HCT116 (cell line): Measurements from ENCODE around the gene RASGEF1C. TPM values are rescaled to one million over a fixed set of nuclear protein-coding genes. Genes with fewer than 3 reads are reported as not detected.

Experiments used
- ATAC-seq: fragments of 200-7000 bp; cut with Tn5 transposase; 2 replicates; pipeline ENCODE4 v1.9.1; 2020; ENCODE audit warnings: mild to moderate bottlenecking, moderate library complexity
- BruUV-seq: library from RNA; stranded (reverse); fragments of 400-500 nt; replicated peaks from 2 replicates; lab custom pipeline; 2021; lab: Mats Ljungman, UMichigan
- CTCF ChIA-PET: fragments of 300-600 bp; sonication (Branson Sonifier 250); formaldehyde crosslinking; loops from one replicate; lab custom pipeline; 2021; ENCODE audit warnings: antibody characterized with exemption; lab: Charles Lee
- POLR2A ChIA-PET: fragments of 300-600, 350-600 bp; sonication (Branson Sonifier 250); formaldehyde crosslinking; loops from one replicate; lab custom pipeline; 2021; ENCODE audit warnings: antibody characterized with exemption; lab: Charles Lee
- RAD21 ChIA-PET, 2 experiments: fragments of 300-600 bp; sonication (Branson Sonifier 250); formaldehyde crosslinking; loops; one replicate each; lab custom pipeline; 2023; ENCODE audit warnings: low total read pairs in 2 of 2; ENCODE audit not compliant: uncharacterized antibody in 2 of 2, unreplicated experiment in 2 of 2, low non-redundant PET in 1 of 2; lab: Charles Lee
- DNase-seq: peaks from one replicate; pipeline ENCODE4 v3.0.0-alpha.2; 2010; ENCODE audit warnings: low read depth, low spot score
- H2AFZ ChIP-seq: fragments of 200-600 bp; shearing (Covaris generic), sonication (generic); 2 replicates; pipeline ENCODE4 v1.6.1; 2017; ENCODE audit warnings: low read depth, mixed run types, mixed read lengths, antibody characterized with exemption, low read length; ENCODE audit not compliant: poor library complexity, severe bottlenecking
- H3K27ac ChIP-seq: 2 replicates; pipeline ENCODE4 v1.5.1; 2012; ENCODE audit warnings: low read depth, low read length
- H3K27me3 ChIP-seq: fragments of 200-600 bp; sonication (generic); 2 replicates; pipeline ENCODE4 v1.6.1; 2016; ENCODE audit warnings: mixed run types, low read length, mixed read lengths; ENCODE audit not compliant: insufficient read depth
- H3K36me3 ChIP-seq, 2 experiments: fragments of 200-500 bp in 1 of 2; fragments of 200-600 bp in 1 of 2; sonication (Bioruptor generic) in 1 of 2; sonication (generic) in 1 of 2; 2 replicates each; pipeline versions ENCODE4 v1.5.1 to v1.6.1; 2014 to 2016; ENCODE audit warnings: low read length in 2 of 2, inconsistent platforms in 1 of 2, mixed read lengths in 1 of 2, mixed run types in 1 of 2; ENCODE audit not compliant: insufficient read depth in 2 of 2, control insufficient read depth in 1 of 2
- H3K4me1 ChIP-seq, 2 experiments: fragments of 200-600 bp in 1 of 2; sonication (generic) in 1 of 2; 2 replicates each; pipeline versions ENCODE4 v1.5.1 to v1.6.1; 2012 to 2017; ENCODE audit warnings: low read length in 2 of 2, inconsistent platforms in 1 of 2, mild to moderate bottlenecking in 1 of 2, mixed read lengths in 1 of 2, mixed run types in 1 of 2, moderate library complexity in 1 of 2; ENCODE audit not compliant: insufficient read depth in 2 of 2, control insufficient read depth in 1 of 2
- H3K4me2 ChIP-seq: fragments of 200-600 bp; sonication (generic); 2 replicates; pipeline ENCODE4 v1.6.1; 2017; ENCODE audit warnings: mixed run types, low read length, mixed read lengths
- H3K4me3 ChIP-seq, 2 experiments: fragments of 200-600 bp in 1 of 2; sonication (generic) in 1 of 2; replicated peaks in 1 of 2; 2 replicates each; pipeline ENCODE4 v1.5.1; 2011 to 2016; ENCODE audit warnings: low read length in 2 of 2, control low read depth in 1 of 2, low read depth in 1 of 2, mild to moderate bottlenecking in 1 of 2, mixed read lengths in 1 of 2, mixed run types in 1 of 2
- H3K79me2 ChIP-seq: fragments of 200-600 bp; sonication (generic); 2 replicates; pipeline ENCODE4 v1.6.1; 2017; ENCODE audit warnings: mild to moderate bottlenecking, mixed run types, low read length, moderate library complexity, mixed read lengths; ENCODE audit not compliant: insufficient read depth
- H3K9ac ChIP-seq: fragments of 200-600 bp; sonication (generic); 2 replicates; pipeline ENCODE4 v1.6.1; 2016; ENCODE audit warnings: low read length, mixed read lengths
- H3K9me2 ChIP-seq: fragments of 200-600 bp; sonication (generic), shearing (Covaris generic); 2 replicates; pipeline ENCODE4 v1.6.1; 2017; ENCODE audit warnings: mixed run types, mild to moderate bottlenecking, moderate library complexity; ENCODE audit not compliant: insufficient read depth
- H3K9me3 ChIP-seq, 2 experiments: fragments of 200-500 bp in 1 of 2; fragments of 200-600 bp in 1 of 2; sonication (Bioruptor generic) in 1 of 2; sonication (generic) in 1 of 2; 2 replicates each; pipeline ENCODE4 v1.6.1; 2014 to 2017; ENCODE audit warnings: low read length in 2 of 2, mixed read lengths in 2 of 2, inconsistent platforms in 1 of 2, low read depth in 1 of 2, mild to moderate bottlenecking in 1 of 2, mixed run types in 1 of 2, moderate library complexity in 1 of 2; ENCODE audit not compliant: control insufficient read depth in 1 of 2, insufficient read depth in 1 of 2
- H4K20me1 ChIP-seq: fragments of 200-600 bp; sonication (generic), shearing (Covaris generic); 2 replicates; pipeline ENCODE4 v1.6.1; 2017; ENCODE audit warnings: mixed run types, mild to moderate bottlenecking, moderate library complexity; ENCODE audit not compliant: insufficient read depth
- CEBPB ChIP-seq: IDR thresholded peaks from 2 replicates; pipeline ENCODE4 v1.6.1; 2012; ENCODE audit warnings: low read depth
- EGR1 ChIP-seq: IDR thresholded peaks from 2 replicates; pipeline ENCODE4 v1.6.1; 2012; ENCODE audit warnings: low read depth
- ELF1 ChIP-seq: IDR thresholded peaks from 2 replicates; pipeline ENCODE4 v1.6.1; 2012; ENCODE audit warnings: low read depth, borderline replicate concordance
- EZH2phosphoT487 ChIP-seq: fragments of 200-600 bp; IDR thresholded peaks from 2 replicates; pipeline ENCODE4 v1.6.1; 2018; ENCODE audit warnings: antibody characterized with exemption, borderline replicate concordance
- FOSL1 ChIP-seq: IDR thresholded peaks from 2 replicates; pipeline ENCODE4 v1.6.1; 2012; ENCODE audit warnings: low read depth
- POLR2A ChIP-seq: IDR thresholded peaks from 2 replicates; pipeline ENCODE4 v1.7.0; 2011; ENCODE audit warnings: borderline replicate concordance; ENCODE audit not compliant: insufficient read depth, insufficient read length; ENCODE audit errors: extremely low read depth
- POLR2AphosphoS5 ChIP-seq: IDR thresholded peaks from 2 replicates; pipeline ENCODE4 v1.6.1; 2011; ENCODE audit warnings: mild to moderate bottlenecking, low read depth, low read length, moderate library complexity
- SIN3A ChIP-seq: IDR thresholded peaks from 2 replicates; pipeline ENCODE4 v1.6.1; 2012; ENCODE audit warnings: low read depth
- SP1 ChIP-seq: IDR thresholded peaks from 2 replicates; pipeline ENCODE4 v1.6.1; 2012; ENCODE audit warnings: low read depth
- SRF ChIP-seq: IDR thresholded peaks from 2 replicates; pipeline ENCODE4 v1.6.1; 2012; ENCODE audit warnings: low read depth
- YY1 ChIP-seq: IDR thresholded peaks from 2 replicates; pipeline ENCODE4 v1.6.1; 2011; ENCODE audit warnings: low read length, low read depth, moderate library complexity, mild to moderate bottlenecking; ENCODE audit not compliant: insufficient replicate concordance; ENCODE audit errors: extremely low read depth
- ZFX ChIP-seq: fragments of 450-650 bp; IDR thresholded peaks from 2 replicates; pipeline ENCODE4 v1.6.1; 2017
- ZNF274 ChIP-seq: fragments of 200-500 bp; sonication (Bioruptor generic); IDR thresholded peaks from 2 replicates; pipeline ENCODE4 v1.6.1; 2014; ENCODE audit warnings: mild to moderate bottlenecking, low read depth, low read length, inconsistent platforms
- intact Hi-C: fragments of 100-400 bp; cut with micrococcal nuclease; formaldehyde crosslinking; loops from 2 replicates; pipeline ENCODE4 v1.10.0; 2022
- total RNA-seq: library from RNA; stranded (reverse); gene quantifications from one replicate; pipeline ENCODE4 v1.2.1, GENCODE V29; 2021; ENCODE audit not compliant: unreplicated experiment
- TF ChIP-seq, protein P1 (sequence below): IDR thresholded peaks from 2 replicates; pipeline ENCODE4 v1.6.1; 2011; ENCODE audit warnings: mild to moderate bottlenecking, low read length, moderate library complexity; ENCODE audit not compliant: insufficient replicate concordance; ENCODE audit errors: extremely low read depth
- TF ChIP-seq, protein P2 (sequence below), 3 experiments: fragments of 200-600 bp in 1 of 3; sonication (generic) in 1 of 3; IDR thresholded peaks in 2 of 3; conservative IDR thresholded peaks in 1 of 3; 2 replicates each; pipeline ENCODE4 v1.5.1; 2012 to 2017; ENCODE audit warnings: low read depth in 2 of 3, low read length in 2 of 3, antibody characterized with exemption in 1 of 3, borderline replicate concordance in 1 of 3, control low read depth in 1 of 3, mild to moderate bottlenecking in 1 of 3, mixed read lengths in 1 of 3, mixed run types in 1 of 3, moderate library complexity in 1 of 3; ENCODE audit not compliant: insufficient read depth in 1 of 3
- TF ChIP-seq, protein P3 (sequence below): IDR thresholded peaks from 2 replicates; pipeline ENCODE4 v1.6.1; 2012

RASGEF1C gene
- total RNA-seq, 1 experiment from 2014 or later, result 1.2 TPM

DNA sequence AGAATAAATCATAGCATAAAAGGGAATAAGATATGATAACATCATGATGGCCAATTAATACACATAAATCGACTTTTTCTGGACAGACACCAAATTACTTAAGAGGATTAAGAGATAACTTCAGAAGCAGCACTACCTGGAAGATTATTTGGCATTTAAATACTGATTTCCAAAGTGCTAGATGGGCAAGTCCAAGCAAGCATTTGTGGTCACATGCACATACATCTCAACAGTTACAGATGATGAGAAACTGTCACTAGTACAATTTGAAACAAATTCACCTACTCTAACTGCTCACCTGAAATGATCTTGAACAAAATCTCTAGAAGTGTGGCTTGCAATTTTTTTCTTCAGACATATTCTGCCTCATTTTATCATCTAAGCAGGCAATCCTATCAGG is 26.8 kb upstream of the RASGEF1C start:
- ChIA-PET CTCF (interaction anchor here (0.8 kb wide), 1 partner anchor 93 kb away, joined by 3 read pairs; no protein-coding TSS in a partner anchor), RAD21 (no interaction called here), POLR2A (no interaction called here)
- no peak for ATAC-seq
- Histone ChIP-seq H3K79me2 (no peaks in the 10 kb centered on the region), H4K20me1 (no peaks in the 10 kb centered on the region), H3K4me2 (no peak overlapping the region), H3K27ac (no peak overlapping the region), H3K4me1 (no peaks in the 10 kb centered on the region; a peak in 1 of 4 replicates), H3K4me3 (no peak overlapping the region), H3K9me2 (no peaks in the 10 kb centered on the region), H3K36me3 (peaks cover 3 to 20% of the 10 kb centered on the region in 2 experiments; a peak in 3 of 4 replicates), H3K27me3 (no peaks in the 10 kb centered on the region), H3K9me3 (no peaks in the 10 kb centered on the region), H3K9ac (no peak overlapping the region), H2AFZ (no peak overlapping the region)
- DNase-seq, result no peak
- no TSS peak for BruUV-seq
- intact Hi-C loops, result no loop called here
- TF ChIP-seq EZH2phosphoT487 (no peak), ZNF274 (no peak), ELF1 (no peak), EGR1 (no peak), POLR2A (no peak), CEBPB (no peak), SRF (no peak), ZFX (no peak), FOSL1 (no peak), YY1 (no peak), POLR2AphosphoS5 (no peak), SIN3A (no peak), SP1 (no peak)
- TF ChIP-seq, protein P1, sequence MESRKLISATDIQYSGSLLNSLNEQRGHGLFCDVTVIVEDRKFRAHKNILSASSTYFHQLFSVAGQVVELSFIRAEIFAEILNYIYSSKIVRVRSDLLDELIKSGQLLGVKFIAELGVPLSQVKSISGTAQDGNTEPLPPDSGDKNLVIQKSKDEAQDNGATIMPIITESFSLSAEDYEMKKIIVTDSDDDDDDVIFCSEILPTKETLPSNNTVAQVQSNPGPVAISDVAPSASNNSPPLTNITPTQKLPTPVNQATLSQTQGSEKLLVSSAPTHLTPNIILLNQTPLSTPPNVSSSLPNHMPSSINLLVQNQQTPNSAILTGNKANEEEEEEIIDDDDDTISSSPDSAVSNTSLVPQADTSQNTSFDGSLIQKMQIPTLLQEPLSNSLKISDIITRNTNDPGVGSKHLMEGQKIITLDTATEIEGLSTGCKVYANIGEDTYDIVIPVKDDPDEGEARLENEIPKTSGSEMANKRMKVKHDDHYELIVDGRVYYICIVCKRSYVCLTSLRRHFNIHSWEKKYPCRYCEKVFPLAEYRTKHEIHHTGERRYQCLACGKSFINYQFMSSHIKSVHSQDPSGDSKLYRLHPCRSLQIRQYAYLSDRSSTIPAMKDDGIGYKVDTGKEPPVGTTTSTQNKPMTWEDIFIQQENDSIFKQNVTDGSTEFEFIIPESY, result no peak
- TF ChIP-seq, protein P2, sequence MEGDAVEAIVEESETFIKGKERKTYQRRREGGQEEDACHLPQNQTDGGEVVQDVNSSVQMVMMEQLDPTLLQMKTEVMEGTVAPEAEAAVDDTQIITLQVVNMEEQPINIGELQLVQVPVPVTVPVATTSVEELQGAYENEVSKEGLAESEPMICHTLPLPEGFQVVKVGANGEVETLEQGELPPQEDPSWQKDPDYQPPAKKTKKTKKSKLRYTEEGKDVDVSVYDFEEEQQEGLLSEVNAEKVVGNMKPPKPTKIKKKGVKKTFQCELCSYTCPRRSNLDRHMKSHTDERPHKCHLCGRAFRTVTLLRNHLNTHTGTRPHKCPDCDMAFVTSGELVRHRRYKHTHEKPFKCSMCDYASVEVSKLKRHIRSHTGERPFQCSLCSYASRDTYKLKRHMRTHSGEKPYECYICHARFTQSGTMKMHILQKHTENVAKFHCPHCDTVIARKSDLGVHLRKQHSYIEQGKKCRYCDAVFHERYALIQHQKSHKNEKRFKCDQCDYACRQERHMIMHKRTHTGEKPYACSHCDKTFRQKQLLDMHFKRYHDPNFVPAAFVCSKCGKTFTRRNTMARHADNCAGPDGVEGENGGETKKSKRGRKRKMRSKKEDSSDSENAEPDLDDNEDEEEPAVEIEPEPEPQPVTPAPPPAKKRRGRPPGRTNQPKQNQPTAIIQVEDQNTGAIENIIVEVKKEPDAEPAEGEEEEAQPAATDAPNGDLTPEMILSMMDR (IDR thresholded peaks at IDR 0.05 in 2 of 3, conservative IDR thresholded peaks at IDR 0.05 in 1 of 3; ENCODE audit: borderline replicate concordance in 1 of 3, insufficient read depth in 1 of 3, low read depth in 2 of 3, low read length in 2 of 3), result no peak
- TF ChIP-seq, protein P3, sequence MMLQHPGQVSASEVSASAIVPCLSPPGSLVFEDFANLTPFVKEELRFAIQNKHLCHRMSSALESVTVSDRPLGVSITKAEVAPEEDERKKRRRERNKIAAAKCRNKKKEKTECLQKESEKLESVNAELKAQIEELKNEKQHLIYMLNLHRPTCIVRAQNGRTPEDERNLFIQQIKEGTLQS, result no peak
